GM12874 (cell line): ENCODE measurements around the gene RTL9.

Experiments
- CTCF ChIP-seq: IDR thresholded peaks from 2 replicates; pipeline ENCODE4 v1.5.1; 2011; ENCODE audit warnings: low read depth, mild to moderate bottlenecking, control low read depth, low read length, moderate library complexity; ENCODE audit not compliant: insufficient read depth

Gene RTL9

GRCh38 chrX:110358548-110358947, at the start of gene RTL9:
Gene RTL9 (plus strand): TSS chrX:110358848. CDS start chrX:110450618, 91,770 bp downstream.
- TF ChIP-seq CTCF = no peak

DNA sequence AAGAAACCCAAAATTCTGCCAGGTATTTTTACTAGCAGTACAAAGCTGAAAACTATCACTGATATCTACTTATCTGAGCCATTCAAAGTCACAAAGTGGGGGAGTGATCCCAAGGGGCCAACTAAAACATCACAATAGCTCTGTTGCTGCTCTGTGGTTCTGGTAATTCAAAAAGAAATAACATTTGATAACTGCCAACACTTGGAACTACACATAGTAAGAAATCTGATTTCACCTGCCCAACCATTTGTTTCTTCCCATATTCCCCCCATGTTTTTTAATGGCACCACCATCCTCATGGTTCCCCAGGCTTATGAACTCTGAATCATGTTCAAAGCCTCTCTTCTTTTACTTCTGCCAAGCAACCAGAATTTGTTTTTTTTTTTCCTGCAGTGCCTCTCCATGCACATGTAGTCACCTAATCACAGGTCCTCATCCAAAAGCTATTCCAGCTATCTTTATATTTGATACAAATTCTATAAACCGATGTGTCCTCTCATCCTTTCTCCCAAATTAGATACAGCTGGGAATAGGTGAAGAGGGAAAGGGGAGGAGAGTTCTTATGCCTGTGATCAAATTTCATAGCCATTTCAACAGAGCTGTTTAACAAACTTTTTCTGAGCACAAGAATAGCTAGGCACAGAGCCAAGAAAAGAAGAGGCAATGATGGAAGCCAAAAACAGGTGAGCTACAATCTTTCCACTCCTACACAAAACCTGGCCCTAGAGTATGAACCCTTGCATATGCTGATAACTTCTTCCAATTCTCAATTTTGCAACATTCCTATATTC, 48.5 kb upstream of the RTL9 start:
- TF ChIP-seq CTCF = no peak

GRCh38 chrX:110310896-110311295, 47.8 kb upstream of the RTL9 start:
- no peak for TF ChIP-seq CTCF

DNA sequence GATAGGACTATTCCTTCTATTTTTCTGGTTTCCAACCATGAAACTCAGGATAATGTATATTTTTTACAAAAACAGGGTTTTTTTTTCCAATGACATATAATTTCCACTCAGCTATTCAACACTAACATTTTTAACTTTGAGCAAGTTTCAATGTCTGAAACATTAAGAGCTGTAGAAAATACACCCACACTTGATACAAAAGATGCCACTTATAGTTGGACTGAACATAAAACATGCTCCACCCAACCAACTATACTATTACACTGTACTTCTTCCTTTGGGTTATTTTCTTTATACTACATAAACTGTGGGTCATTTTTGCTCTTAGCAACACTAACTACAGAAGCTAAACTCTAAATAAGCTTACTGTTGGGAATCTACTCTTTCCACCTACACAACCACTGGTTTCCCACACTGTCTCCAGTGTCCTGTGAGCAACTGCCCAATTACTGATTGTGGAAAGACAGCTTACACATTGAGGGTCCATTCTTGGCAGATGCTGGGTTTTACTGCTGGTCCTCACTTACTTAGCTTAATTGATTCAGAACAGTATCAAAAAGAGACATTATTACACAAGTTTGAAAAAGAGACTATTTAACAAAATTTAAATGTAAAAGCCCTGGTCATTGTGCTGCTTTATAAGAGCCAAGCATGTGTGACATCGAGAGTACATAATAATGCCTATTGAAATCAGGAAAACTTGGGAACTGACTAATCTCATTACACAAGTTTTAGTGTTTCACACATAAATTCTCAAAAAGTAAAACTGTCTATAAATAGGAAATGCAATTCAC, 47.0 kb upstream of the RTL9 start:
- no peak for TF ChIP-seq CTCF

DNA sequence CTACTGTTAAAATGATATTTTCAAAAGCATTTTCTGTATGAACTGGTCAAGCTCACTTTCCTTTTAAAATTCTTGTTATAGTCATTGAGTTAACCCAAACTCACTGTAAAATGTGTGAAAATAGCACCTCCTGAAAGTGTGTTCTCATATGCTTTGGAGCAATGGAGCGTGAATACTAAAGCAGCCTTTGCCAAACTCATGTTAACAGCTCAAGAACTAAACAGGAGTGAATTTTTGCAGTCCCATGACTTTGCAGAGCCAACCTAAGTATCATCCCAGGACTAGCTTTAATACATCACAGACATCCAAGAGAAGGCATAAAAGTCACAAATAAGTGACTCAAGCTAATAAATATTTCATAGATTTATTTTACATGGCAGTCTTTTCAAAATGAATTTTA, 43.1 kb upstream of the RTL9 start:
- TF ChIP-seq CTCF = no peak

- TF ChIP-seq CTCF = no peak
Measured at GRCh38 chrX:110316351-110317060, 42.1 kb upstream of the RTL9 start.
